ENCODE results near the gene IP6K3.

- TF ChIP-seq CTCF (IDR thresholded peaks at IDR 0.05): no peak
- no peak for TF ChIP-seq POLR2A (IDR thresholded peaks at IDR 0.05)
- no peak for TF ChIP-seq EP300 (IDR thresholded peaks at IDR 0.05)
Observed at GRCh38 chr6:33696076-33696475, 50.6 kb downstream of the IP6K3 start.
